ENCODE results near the gene REN.

Gene REN

DNA sequence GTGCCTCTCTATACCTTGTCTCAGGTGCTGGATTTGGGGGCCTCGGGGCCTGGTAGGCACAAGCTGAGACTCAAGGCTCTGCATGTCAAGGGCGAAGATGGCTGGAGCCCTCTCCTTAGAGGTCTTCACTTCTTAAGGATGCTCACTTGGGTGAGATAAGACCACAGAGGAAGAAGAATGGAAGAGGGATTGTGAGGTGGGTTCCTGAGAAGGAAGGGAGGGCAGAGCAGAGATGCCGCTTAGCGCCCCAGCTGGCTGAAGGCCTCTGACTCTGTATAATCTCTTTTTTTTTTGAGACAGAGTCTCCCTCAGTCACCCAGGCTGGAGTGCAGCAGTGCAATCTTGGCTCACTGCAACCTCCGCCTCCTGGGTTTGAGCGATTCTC is 61.0 kb downstream of the REN start:
- no peak for DNase-seq
